COLO829 (cell line): Measurements from ENCODE around the gene TAL1.
"Not testable (repeated sequence)": the region's sequence is repeated elsewhere in the genome, so short reads cannot be mapped to it uniquely, and the experiment has no call there.

Experiments used
- DNase-seq: peaks from one replicate; pipeline ENCODE4 v3.0.0; 2012; ENCODE audit warnings: low spot score

TAL1 gene

DNA sequence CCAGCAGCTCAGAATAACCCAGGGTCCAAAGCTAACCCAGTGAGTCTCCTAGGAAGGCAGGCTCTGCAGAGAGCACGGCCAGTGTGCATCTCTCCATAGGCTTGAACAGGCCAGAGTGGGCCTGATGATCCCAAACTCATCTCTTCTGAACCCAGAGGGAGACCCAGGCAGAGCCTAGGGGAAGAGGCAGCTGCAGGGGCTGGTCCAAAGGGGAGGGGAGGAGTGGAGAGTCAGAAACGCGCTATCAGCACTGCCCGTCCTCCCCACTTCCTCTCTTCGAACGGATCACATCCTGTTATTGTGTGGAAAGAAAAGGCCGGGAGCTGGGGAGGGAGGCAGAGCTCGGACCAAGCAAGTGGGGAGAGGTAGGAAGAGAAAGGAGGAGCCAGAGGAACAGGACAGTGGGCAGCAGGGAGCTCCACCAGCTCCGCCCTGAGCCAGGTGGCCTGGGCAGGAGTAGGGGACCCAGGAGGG lies 20.2 kb downstream of the TAL1 start:
- DNase-seq = no peak

DNA sequence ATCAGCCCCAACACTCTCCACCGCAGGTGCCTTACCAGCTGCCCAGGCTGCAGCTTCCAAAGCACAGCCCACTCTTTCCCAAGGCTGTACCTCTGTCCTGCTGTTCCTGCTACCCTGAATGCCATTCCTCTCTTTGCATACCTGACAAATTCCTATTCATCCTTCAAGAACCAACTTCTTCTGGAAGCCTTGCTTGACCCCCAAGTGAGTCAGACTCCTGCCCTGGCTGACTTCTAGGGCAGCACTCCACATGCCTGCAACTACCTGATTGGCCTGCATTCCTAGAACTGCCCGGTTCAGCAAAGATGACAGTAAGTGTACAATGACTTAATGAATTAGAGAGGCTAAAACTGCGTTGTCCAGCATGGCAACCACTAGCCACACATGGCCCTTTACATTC lies 21.4 kb downstream of the TAL1 start:
- no peak for DNase-seq

DNA sequence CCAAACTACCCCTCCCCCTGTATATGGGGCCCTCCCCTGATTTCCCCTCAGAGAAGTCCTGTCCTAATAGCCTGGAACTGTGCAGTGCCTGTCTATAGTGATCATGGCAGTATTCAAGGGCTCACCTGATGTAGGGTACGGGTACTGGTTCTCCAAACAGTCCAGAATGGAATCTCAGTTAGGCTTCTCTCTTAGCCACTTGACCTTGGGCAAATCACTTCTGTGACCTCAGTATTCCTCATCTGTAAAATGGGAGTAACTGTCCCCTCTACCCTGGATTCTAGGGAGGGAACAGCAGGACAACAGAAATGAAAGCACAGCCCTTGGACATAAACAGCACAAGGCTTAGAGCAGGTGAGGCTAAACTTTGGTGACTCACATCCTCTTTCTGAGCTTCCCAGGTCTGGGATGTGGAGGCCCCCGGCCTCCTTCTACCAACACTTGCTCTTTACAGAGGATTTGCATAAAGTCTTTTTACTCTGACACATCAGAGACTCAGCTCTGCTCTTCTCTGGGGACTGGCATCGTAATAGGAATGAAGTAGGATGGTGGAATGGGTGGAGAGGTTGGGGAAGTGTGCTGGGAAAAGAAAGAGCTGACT lies 22.2 kb downstream of the TAL1 start:
- DNase-seq = no peak

DNA sequence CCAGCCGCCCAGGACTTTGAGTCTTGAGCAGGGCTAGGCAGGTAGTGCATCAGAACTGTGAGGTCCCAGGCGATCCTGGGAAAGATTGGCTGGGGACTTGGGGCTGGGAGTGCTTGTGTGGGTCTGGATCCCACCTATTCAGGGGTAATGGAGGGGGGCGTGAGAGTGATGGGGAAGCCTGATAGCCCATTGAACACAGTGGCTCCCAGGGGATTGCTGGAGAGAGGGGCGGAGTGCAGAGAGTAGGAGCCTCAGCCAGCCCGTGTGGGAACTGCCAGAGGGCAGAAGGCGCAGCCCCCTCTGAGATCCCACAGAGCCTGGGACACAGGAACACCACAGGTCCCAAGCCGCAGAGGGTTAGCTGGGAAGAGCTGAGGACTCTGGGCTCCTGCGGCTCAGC lies 22.9 kb downstream of the TAL1 start:
- DNase-seq = no peak

DNA sequence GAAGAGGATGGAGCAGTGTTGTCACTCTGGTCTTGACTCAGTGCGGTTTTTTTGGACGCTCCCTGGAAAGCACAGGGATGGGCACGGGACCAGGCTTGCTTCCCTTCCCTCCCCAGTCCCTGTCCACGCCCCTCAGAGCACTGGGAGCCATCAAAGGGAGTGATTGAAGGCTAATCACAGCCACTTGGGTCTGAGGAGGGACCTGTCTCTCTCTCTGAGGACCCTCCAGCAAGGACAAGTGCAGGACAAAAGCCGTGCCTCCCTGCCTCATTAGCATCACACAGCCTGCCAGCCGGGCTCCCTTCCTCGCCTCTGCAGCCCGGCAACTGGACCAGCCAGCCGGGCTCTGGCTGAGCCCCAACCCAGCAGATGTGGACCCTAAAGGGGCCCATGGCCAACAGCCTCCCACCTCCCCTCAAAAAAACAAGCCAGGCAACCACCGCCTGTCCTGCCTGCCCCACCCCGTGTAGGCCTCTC lies 23.6 kb downstream of the TAL1 start:
- no peak for DNase-seq

DNA sequence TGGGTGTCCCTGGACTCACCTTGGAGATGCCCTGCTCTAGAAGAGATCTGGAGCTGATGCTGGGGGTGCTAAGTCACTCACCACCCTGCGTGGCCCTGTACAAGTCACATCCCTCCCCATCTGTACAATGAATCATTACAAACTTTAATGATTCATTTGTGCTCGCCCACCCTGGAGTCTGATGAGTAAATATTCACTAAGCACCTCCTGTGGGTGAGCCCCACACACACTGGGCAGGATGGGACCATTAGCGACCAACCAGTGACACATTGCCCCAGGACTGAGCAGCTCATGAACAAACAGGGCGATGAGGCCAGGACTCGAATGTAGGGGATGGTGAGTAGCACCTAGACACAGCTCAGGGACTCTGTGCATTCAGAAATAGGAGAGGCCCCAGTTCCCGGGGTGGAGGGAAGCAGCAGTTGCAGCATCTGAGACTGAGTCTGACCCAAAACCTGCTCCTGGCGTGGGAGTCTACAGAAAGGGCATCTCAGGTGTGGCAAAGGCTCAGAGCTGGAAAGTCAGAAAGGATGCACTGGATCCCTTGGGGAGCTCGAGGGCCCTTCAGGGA lies 24.1 kb downstream of the TAL1 start:
- no peak for DNase-seq

DNA sequence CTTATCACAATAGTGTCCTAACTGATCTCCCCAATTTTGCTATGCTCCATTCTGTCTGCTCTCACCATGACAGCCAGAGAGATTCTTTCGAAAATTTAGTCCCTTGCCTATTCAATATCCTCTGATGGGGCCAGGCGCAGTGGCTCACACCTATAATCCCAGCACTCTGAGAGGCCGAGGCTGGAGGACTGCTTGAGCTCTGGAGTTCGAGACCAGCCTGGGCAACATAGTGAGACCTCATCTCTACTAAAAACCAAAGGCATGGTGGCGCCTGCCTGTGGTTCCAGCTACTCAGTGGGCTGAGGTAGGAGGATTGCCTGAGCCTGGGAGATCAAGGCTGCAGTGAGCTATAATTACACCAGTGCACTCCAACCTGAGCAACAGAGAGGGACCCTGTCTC lies 26.1 kb downstream of the TAL1 start:
- DNase-seq = no peak

DNA sequence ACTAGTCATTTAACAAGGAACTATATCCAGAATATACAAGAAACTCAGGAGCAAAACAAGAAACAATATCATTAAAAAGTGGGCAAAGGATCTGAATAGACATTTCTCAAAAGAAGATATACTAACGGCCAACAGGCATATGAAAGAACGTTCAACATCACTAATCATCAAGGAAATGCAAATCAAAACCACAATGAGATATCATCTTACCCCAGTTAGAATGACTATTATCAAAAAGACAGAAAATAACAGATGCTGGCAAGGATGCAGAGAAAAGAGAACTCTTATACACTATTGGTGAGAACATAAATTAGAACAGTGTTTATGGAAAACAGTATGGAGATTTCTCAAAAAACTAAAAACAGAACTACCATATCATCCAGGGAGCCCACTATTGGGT lies 28.5 kb downstream of the TAL1 start:
- not testable (repeated sequence) for DNase-seq

DNA sequence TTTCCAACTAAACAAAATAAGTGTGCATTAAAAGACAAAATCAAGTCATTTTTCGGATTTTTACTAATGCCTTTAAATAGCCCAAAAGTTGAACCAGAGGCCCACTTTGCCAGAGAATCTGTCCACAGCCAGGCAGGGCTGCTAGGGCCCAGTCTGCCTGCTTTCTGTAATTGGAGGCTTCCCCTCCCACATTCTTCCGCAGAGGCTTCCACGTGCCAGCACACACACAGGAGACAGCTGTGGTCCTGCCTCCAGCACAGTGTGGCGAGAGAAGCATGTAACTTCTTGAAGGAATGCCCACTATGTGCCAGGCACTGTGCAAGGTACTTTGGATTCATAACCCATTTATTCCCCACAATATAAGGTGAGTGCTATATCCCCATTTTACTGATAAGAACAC lies 30.8 kb downstream of the TAL1 start:
- DNase-seq = no peak

DNA sequence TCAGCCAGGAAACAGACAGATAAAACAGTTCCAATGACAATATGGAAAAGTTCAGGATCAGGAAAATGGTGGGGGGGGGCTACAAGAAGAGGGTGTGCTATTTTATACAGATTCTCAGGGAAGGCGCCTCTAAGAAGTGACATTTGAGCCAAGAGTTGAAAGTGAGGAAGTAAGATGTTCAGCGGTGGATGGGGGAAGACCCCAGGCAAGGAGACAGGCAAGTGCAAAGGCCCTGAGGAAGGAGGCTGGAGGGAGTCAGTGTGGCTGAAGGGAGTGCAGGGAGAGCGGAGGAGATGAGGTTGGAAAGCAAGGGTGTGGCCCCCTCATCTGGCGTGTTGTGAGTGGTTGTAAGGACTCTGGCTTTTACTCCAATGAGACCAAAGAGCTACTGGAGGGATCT lies 33.8 kb downstream of the TAL1 start:
- no peak for DNase-seq

DNA sequence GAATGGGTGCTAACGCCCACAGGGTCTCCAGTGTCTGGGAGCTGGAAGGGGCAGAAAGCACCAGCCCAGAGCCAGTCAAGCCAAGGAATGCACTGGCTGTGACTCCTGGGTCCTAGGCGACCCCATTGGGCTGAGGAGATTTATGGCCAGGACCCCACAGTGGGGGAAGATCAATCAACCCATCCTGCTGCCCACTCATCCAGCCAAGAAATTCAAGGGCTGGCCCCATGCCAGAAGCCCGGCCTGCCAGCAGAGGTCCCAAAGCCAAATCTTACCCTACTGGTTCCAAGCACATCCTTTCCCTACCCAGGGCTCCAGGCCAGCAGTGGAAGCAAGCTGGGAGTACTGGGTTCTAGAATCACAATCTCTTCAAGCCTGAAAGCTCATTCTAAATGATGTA lies 35.4 kb downstream of the TAL1 start:
- DNase-seq = no peak

DNA sequence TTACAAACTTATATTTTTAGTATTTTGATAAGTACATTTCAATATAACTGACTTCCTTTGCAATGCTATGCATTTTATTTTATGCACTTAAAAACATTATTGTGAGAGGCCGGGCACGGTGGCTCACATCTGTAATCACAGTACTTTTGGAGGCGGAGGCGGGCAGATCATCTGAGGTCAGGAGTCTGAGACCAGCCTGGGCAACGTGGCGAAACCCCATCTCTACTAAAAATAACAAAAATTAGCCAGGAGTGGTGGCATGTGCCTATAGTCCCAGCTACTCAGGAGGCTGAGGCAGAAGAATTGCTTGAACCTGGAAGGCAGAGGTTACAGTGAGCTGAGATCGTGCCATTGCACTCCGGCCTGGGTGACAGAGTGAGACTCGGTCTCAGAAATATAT lies 36.0 kb downstream of the TAL1 start:
- DNase-seq = not testable (repeated sequence)

DNA sequence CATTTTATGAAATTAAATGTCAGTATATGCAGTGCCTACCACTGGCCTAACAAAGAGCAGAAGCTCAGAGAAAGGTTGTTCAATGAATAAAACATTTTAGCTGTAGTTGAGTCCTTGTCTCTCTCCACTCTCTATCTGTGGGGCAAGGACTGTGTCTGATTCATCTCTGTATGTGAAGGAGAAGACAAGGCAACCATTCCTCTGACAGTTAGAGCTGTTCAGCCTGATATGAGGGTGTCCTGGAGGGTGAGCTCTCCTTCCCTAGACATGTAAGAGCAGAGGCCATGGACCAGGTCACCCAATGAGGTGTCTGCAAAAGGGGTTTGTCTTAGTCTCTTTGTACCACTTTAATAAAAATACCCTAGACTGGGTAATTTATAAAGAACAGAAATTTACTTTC lies 37.7 kb downstream of the TAL1 start:
- no peak for DNase-seq

DNA sequence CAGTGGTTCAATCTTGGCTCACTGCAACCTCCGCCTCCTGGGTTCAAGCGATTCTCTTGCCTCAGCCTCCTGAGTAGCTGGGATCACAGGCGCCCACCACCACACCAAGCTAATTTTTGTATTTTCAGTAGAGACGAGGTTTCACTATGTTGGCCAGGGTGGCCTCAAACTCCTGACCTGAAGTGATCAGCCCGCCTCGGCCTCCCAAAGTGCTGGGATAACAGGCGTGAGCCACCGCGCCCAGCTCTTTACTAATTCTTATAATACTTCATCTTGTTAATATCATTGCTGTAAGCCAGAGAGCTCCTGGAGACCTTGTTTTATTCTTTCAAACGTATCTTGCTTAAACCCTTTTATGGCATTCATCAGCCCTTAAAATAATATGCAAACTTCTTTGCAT lies 38.5 kb downstream of the TAL1 start:
- not testable (repeated sequence) for DNase-seq

DNA sequence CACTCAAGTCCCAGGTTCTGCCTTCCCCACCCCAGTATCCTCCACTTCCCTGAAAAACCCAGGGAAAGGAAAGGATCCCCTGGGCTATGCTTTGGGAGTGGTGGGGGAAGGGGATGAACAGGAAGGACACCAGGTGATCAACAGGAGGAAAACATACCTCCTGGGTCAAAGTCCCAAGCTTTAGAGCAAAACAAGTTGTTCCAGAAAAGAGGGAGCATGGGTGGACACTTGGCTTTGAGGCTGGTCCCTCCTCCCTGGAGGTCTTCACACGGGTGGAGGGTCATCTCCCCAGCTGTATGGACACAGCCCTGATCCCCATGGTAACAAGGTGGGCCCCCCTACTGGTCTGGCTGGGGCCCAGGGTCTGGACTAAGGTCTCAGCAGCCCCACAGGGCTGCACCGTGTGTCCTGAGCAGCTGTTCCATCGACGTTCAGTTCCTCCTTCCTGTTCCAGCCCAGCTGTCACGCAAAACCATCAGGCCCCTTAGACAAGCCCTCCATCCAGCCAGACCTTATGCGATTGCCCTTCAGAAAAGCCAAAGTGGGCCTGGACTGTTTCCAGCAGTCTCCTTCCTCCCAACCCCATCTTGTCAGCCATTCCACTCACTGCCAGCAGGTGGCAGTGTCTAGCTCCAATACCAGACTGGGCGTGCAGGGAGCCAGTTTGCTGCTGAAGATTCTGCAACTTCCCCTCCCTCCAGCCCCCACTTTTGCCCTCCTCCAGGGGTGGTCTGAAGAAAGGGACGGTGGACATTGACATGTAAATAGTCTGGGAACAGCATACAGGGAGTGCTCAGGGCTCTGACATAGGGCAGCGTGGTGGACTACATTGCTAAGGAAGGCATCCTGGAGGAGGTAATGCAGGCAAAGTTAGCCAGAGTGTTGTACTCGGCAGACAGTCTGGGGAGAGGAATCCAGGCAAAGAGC lies 39.3 kb downstream of the TAL1 start:
- DNase-seq = peak; percentile 72

DNA sequence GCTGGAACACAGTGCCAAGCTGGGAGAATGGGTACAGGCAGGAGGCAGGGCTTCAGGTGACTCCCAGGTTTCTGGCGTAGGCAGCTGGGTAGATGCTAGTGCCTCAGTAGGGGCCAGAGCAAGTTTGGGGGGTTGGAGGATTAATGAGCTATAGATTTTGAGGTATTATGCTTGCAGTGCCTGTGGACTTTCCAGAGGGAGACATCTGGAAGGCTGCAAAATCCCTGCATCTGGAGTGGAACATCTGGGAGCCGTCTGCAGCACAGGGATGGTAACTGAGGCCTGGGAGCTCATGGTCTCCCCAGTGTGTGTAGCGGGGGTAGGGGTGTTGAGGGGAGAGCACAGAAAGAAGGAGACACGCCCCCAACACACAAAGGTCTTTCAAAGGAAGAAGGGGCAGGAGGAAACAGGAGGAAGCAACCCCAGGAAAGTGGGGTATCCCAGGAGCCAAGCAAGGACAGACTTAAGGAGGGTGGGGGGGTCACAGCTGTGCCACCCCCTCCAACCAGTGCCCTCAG lies 40.0 kb downstream of the TAL1 start:
- no peak for DNase-seq

DNA sequence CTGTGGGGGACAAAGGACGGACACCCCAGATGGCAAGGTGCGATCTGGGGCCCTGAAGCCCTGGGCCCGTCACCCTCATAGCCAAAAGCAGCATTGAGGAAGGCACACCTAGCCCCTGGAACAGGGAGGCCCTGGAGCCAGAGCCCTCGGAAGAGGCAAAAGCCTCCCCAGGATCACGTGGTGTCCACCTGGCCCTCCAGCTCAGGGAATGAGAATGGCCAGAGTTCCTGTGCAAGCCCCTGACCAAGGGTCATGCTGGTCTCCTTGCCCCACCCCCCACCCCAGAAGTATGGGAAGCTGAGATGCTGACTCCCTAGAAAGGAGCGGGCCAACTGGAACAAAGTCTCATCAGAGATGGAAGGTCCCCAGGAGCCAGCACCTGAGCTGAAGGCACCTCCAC lies 41.2 kb downstream of the TAL1 start:
- DNase-seq = no peak

DNA sequence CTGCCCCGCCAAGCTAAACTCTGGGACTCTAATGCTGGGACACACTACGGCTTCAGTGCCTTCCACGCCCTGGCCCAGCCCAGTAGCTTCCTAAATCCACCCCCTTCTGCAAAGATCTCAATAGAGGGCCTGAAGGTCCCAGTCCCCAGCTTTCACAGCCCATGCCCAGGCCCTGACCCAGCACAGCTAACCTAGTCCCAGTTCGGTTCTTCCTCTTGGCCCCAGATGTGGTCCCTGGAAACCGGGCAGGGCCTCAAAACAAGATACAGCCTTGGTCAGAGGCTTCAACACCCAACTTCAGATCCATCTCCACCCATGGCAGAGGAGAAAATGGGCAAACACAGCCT lies 41.5 kb downstream of the TAL1 start:
- no peak for DNase-seq

DNA sequence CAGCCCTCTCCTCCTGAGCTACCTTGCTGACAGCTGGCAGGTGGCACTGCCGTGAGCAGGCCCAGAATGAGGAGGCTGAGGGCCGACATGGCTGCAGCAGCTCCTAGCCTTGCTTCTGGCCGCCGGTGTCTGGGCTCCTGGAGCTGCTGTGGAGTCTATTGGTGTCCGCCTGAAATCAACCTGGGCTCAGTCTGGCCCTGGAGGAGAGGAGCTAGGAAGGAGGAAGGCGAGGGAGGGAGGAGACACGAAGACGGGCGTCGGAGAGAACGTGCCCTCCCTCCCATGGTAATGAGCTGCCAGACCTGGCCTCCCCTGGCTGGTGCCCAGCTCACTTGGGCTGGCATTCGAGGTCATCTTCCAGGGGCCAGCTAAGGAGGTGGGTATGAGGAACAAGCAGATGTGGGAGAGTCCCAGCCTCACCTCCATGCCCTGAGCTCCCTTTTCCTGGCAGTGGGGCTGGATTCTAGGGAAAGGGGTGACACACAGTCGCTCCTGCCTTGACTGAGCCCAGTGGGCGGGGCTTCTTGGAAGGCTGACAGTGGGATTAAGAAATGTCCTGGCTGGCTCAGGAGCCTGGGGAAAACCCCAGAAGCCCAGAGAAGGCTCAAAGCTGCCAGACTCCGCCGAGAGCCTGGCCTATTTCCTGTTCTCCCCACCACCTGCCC lies 42.0 kb downstream of the TAL1 start, which contains the start of gene PDZK1IP1:
Gene PDZK1IP1 (minus strand): TSS at position 193 of the 665 bp plus-strand sequence. CDS start 104 bp downstream, at position 89.
- DNase-seq = no peak

DNA sequence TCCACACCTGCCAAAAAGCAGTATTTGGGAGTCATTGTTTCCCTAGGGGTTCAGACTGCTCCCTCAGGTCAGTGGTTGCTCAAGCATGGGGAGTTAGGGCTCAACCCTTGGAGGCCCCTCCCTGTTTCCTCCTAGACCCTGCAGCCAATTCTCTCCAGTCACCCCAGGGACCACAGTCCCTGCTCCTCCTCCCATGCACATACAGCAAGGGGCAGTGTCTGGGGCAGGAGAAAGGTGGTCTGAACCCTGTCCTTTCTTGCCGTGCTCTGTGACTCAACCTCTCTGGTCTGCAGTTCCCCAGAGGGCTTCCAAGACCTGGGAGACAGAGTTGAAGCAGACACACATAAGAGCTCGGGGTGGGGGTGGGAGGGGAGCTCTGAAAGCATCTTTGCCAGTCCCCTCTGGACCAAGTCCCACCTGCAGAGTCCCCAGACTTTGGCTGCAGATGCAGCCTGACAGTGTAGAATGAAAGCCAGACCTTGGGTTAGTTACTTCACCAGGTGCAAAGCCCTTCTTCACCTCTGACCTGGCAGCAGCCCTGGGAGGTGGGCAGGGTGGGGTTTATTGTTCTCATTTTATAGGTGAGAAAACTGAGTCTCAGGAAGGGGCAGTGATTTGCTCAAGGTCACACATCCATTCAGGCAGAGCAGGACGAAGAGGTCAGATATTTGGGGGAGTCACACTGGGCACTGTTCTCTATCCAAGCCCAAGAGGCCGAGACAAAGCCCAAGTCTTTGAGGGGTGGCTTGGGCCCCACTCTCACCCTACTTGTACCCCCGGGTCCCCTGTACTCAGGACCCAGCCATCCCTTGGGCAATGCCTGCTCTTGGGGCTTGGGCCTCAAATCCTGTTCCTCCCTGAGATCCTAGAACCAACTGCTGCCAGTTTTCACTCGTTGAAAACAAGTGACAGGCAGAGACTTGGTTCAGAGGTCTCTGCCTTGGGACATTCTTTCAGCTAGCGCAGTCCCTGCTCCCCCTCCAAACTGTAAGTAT lies 42.9 kb downstream of the TAL1 start:
- no peak for DNase-seq

DNA sequence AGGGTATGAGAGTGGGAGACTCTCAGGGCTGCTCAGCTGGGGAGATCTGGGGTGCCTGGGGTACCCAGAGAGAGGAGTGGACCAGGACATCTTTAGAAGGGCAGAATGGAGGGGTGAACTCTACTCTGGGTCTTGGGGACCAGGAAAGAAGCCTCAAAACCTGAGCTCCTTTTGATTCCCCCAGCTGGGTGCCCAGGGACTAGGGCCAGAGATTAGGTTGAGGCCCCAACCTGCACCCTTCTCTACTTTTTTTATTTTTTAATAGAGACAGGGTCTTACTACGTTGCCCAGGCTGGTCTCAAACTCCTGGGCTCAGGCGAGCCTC lies 44.1 kb downstream of the TAL1 start:
- DNase-seq = no peak
